Lower leg skin (tissue), 3 donors: Measurements from ENCODE around the gene PLEKHA6.

Experiments
- CTCF ChIP-seq, 3 donors: fragments of 450-650 bp; IDR thresholded peaks; one replicate each; pipeline ENCODE4 v1.5.1; 2016; ENCODE audit warnings: antibody characterized with exemption in 3 of 3, mild to moderate bottlenecking in 3 of 3, moderate library complexity in 2 of 3
- POLR2A ChIP-seq, 2 donors: fragments of 450-650 bp; IDR thresholded peaks; one replicate each; pipeline ENCODE4 v1.6.1; 2016 to 2017; ENCODE audit warnings: antibody characterized with exemption in 2 of 2, mild to moderate bottlenecking in 1 of 2, moderate library complexity in 1 of 2

- TF ChIP-seq CTCF (IDR thresholded peaks at IDR 0.05), result no peak
- no peak for TF ChIP-seq POLR2A (IDR thresholded peaks at IDR 0.05)
Observed at GRCh38 chr1:204348242-204348641, 11.5 kb downstream of the PLEKHA6 start.
